NCI-H82 treated with DMSO at 0.1 percent for 48 hours (cell line): Measurements from ENCODE around the gene TOMM5.
A peak's percentile ranks its signal among the peaks of the same experiment; 100 is the strongest.
"Not testable (repeated sequence)": the region's sequence is repeated elsewhere in the genome, so short reads cannot be mapped to it uniquely, and the experiment has no call there.

ENCODE experiments used
- DNase-seq: peaks from one replicate; lab custom pipeline; 2025; ENCODE audit not compliant: unreplicated experiment; lab: John Stamatoyannopoulos, UW

TOMM5 gene

DNA sequence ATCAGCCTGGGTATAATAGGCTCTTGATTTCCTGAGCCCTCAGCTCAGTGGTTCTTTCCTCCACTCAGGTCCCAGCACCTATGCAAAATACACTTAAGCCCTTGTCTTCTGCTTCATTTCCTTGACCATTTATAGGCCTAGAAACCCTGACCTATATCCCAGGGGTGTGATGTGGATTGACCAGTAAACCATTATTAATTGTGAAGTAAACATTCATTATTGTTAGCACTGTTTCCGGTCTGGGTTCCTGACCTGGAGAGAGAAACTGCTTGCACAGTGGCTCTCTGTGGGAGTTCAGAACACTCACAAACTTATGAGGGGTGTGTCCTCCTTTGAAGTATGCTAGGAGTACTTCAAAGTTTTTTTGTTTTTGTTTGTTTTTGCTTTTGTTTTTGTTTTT is 19.6 kb upstream of the TOMM5 start:
- DNase-seq = no peak

- no peak for DNase-seq
These were observed 18.6 kb upstream of the TOMM5 start for GRCh38 chr9:37611014-37611413.

- DNase-seq = no peak
These were observed 17.5 kb upstream of the TOMM5 start for GRCh38 chr9:37609735-37610397.

GRCh38 chr9:37608250-37608649 is 15.9 kb upstream of the TOMM5 start:
- DNase-seq = no peak

GRCh38 chr9:37604296-37604695 is 11.9 kb upstream of the TOMM5 start:
- DNase-seq = no peak

GRCh38 chr9:37602817-37603216 is 10.4 kb upstream of the TOMM5 start:
- DNase-seq = no peak

GRCh38 chr9:37602061-37602460 is 9.7 kb upstream of the TOMM5 start:
- not testable (repeated sequence) for DNase-seq

DNA sequence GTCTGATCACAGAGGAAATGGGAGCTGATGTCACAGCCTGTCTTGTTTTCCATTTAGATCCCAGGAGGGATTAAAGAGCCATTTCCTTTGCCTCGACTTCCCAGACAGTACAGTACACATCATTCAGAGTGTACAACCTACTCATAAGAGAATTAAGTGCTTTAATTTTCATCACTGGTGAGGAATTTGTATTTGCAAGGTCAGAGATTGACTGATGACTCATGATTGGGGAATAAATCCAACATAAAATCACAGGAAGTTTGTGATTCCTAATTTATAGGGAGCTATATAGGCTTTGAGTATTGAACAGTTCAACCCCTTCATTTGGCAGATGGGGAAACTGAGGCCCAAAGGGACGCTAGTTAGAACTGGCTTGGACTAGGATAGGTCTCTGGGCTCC is 4.1 kb upstream of the TOMM5 start:
- no peak for DNase-seq

DNA sequence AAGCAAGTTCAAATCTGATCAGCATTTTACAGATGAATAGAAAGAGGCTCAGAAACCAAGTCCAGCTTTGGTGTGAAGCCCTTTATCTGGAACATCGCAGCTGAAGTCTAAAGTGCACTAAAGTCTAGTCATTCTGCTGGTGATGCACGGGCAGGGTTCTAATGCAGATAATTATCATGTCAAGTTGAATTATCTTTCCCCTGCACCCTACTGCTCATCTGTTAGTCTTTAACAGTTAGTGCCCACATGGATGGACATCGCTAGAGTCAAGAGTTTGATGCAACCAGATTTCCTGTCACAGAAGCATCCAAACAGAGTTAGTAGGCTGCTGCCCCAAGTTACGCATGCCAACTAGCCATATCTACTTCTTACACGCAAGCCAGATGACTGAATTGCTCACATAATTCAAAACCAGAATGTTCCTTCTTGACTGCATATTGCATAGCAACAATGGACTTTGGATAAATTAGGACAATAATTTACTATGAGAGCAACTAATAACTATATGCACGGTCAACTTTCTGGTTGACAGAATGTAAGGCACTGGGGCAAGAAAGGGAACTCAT is 1.6 kb upstream of the TOMM5 start:
- no peak for DNase-seq

- no peak for DNase-seq
These were observed 4.9 kb downstream of the TOMM5 start for GRCh38 chr9:37587521-37587920.

DNA sequence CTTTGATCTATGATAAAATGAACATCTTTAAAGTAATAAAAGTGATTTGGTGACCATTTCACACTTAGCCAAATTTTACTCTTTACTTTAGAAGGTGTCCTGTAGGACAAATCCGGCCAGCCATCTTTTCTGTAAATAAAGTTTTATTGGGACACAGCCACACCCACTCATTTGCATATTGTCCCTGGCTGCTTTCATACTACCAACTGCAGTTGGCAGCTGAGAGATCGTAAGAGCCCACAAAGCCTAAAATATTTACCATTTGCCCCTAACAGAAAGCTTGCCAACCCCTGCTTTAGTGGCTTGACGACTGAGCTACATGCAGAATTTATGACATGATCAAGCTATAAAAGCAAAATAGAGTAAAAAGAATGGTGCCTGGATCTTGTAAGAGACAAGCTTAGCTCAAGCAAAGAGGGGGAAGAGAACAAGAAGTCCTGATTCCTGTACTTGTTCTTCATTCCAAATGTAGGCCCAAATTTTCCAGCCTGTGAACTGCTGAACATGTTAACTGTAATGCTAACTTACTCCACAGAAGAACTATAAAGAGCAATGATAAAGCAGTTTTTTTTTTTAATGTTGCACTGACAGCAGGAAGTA is 8.8 kb downstream of the TOMM5 start:
- no peak for DNase-seq

DNA sequence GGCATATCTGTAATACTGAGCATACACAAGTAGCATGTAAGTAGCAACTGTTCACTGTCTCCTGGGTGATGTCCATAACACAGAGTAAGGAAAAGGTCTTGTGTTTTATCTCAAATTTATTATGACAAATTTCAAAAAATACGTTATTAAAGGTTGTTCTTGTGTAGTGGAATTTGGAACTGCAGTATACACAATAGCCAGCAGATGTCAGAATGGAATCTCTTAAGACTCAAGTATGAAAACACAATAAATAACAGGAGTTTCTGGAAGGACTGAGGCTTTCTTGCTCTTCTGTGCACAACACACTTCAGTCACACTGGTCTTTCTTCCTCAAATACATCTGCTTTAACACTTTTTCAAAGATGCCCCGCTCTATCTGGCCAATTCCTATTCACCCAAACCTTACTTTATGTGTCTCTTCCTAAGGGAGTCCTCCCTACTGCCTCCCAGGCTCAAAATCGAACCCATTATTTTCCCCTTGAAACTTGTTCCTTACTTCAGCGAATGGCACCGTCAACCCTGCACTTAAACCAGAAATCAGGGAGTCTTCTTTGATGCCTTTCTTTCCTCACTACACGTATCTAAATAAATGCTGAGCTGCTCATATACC is 9.7 kb downstream of the TOMM5 start:
- DNase-seq = no peak

DNA sequence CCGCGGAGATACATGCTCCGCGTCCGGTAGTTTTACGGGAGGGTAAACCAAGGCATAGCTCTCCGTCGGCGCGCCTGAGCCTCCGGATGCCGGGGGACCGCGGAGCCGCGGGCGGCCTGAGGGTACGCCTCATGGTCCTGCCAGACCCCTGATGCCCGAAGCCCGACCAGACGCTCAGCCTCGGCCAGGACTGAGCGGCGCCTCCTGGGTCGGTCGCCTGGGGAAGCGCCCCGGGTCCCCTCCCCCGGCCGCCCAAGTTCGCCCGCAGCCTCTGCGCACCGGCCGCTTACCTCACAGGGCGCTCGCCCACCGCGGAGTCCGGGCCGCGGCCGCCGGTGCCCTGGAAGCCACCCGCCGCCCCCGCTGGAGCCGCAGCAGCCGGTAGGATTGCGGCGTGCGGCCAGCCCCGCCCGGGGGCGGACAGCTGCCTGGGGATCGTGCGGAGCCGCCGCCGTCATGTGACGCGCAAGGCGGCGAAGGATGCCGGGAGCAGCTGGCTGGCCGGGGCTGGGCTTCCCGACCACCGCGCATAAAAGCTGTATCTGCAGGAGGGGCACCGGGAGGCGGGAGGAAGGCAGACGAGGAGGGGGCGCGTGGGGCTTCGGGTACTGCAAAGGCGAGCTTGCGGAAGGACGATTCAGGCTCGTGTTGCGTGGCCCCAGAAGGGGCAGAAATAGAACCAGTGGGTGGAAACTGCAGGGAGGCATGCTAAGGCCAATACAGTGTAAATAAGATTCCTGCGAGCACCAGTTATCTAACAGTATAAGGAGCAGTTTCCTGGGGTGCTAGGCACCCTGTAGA is 16.3 kb downstream of the TOMM5 start, which contains the start of gene FBXO10:
Gene FBXO10 (minus strand): TSS at position 460 of the 801 bp plus-strand sequence. CDS start 34,612 bp downstream, outside the sequence.
- peak; percentile 55 for DNase-seq

GRCh38 chr9:37575511-37575914 is 16.9 kb downstream of the TOMM5 start:
- no peak for DNase-seq

DNA sequence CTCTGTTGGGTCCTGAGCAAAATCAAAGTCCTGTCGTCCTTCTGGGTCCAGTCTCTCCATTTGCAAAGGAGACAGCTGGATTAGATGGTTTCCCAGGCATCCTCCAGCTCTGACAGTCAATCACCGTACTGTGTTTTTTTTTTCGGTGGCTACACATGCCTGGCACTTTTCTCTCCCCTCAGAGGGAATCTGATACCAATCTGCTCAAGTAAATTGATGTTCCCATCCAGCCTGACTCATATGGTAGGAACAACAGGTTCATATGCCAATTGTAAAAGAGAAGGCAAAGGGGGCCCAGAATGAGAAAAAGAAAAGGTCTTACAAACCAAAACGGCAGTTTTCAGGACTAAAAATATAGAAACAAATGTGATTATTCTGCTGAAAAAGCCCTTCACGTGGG is 17.4 kb downstream of the TOMM5 start:
- peak; percentile 94 for DNase-seq

- DNase-seq = peak; percentile 63
These were observed 18.1 kb downstream of the TOMM5 start for GRCh38 chr9:37574241-37574721.

DNA sequence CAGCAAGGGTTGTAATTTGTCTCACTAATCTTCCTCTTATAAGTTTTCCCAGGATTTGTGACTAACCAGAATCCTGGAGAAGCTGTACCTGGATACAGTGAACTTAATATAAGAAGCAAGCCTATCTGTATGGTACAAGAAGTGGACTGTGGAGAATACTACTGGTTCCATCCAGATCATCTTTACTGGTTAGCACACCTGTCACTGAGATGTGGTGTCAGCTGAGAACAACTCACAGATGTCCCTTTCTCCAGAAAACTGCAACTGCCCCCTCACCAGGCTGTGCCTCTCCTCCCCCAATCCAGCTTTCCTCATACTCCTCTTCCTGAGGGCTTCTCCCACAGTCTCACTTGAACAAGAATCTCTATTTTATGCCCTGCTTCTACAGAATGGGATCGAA is 21.1 kb downstream of the TOMM5 start:
- DNase-seq = no peak

GRCh38 chr9:37566716-37567115 is 25.7 kb downstream of the TOMM5 start:
- DNase-seq = no peak

DNA sequence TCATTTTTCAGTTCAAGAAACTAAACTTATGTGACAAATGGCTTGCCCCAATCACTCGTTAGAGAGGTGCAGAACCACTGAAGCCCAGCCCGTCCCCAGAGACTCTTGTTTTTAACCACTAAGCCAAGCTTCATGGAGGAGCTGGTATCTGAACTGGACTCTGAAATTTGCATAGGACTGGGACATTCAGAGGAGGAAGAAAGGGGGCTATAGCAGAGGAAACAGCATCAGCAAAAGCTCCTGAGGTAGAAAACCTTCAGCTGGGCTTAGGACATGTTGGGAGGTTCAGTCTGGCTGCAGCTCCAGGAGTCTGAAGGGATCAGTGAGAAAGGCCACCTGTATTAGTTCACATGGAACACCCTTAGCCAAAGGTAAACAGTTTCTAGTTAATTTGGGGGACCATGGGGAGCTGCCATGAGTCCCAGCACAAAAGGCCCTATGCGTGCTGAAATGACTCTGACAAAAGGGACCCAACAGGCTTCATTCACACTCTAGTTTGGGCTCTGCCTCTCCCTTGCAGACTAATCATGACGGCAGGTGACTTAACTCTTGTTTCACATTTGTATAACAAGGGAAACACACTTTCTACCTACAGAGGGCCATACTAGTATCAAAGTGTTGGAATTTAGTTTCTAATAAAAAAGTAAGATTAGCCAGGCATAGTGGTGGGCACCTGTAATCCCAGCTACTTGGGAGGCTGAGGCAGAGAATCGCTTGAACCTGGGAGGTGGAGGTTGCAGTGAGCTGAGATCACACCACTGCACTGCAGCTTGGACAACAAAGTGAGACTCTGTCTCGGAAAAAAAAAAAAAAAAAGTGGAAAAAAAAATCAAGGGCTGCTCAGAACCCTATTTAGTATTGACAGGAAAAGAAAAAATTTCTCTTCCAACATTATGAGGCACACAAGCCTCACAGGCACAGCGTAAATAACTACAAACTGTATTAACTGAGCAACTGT is 26.5 kb downstream of the TOMM5 start:
- DNase-seq = no peak

DNA sequence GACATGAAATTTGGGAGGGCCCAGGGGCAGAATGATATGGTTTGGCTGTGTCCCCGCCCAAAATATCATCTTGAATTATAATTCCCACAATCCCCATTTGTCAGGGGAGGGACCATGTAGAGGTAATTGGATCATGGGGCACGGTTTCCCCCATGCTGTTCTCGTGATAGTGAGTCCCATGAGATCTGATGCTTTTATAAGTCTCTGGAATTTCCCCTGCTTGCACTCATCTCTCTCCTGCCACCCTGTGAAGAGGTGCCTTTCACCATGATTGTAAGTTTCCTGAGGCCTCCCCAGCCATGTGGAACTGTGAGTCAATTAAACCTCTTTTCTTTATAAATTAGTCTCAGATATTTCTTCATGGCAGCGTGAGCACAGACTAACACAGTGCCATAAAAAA is 27.5 kb downstream of the TOMM5 start:
- no peak for DNase-seq
